Measurements from ENCODE around the gene CDYL2.

CDYL2 gene

GRCh38 chr16:80703131-80704071 is 101.0 kb downstream of the CDYL2 start:
- FAIRE-seq, result no peak

GRCh38 chr16:80702696-80703095 is 101.7 kb downstream of the CDYL2 start:
- no peak for FAIRE-seq

- FAIRE-seq, result no peak
Observed at GRCh38 chr16:80700558-80700957, 103.8 kb downstream of the CDYL2 start.

- no peak for FAIRE-seq
Observed at GRCh38 chr16:80695020-80695419, 109.4 kb downstream of the CDYL2 start.

GRCh38 chr16:80693553-80693952 is 110.8 kb downstream of the CDYL2 start:
- no peak for FAIRE-seq

GRCh38 chr16:80692270-80692669 is 112.1 kb downstream of the CDYL2 start:
- FAIRE-seq, result no peak

GRCh38 chr16:80691111-80691741 is 113.2 kb downstream of the CDYL2 start:
- FAIRE-seq, result no peak

- no peak for FAIRE-seq
Observed at GRCh38 chr16:80689487-80689886, 114.9 kb downstream of the CDYL2 start.

GRCh38 chr16:80687606-80688005 is 116.8 kb downstream of the CDYL2 start:
- FAIRE-seq, result no peak

GRCh38 chr16:80684906-80685305 is 119.5 kb downstream of the CDYL2 start:
- no peak for FAIRE-seq

GRCh38 chr16:80684136-80684765 is 120.1 kb downstream of the CDYL2 start:
- no peak for FAIRE-seq

- FAIRE-seq, result no peak
Observed at GRCh38 chr16:80683646-80684045, 120.8 kb downstream of the CDYL2 start.

- FAIRE-seq, result no peak
Observed at GRCh38 chr16:80682421-80683070, 121.9 kb downstream of the CDYL2 start.

- no peak for FAIRE-seq
Observed at GRCh38 chr16:80681436-80681835, 123.0 kb downstream of the CDYL2 start.

GRCh38 chr16:80680839-80681238 is 123.6 kb downstream of the CDYL2 start:
- no peak for FAIRE-seq

- no peak for FAIRE-seq
Observed at GRCh38 chr16:80680046-80680445, 124.4 kb downstream of the CDYL2 start.

- no peak for FAIRE-seq
Observed at GRCh38 chr16:80674884-80675283, 129.5 kb downstream of the CDYL2 start.

- no peak for FAIRE-seq
Observed at GRCh38 chr16:80672379-80672778, 132.0 kb downstream of the CDYL2 start.

- no peak for FAIRE-seq
Observed at GRCh38 chr16:80671281-80671849, 133.0 kb downstream of the CDYL2 start.

GRCh38 chr16:80670170-80670865 is 134.1 kb downstream of the CDYL2 start:
- FAIRE-seq, result no peak

- FAIRE-seq, result no peak
Observed at GRCh38 chr16:80669673-80670072, 134.7 kb downstream of the CDYL2 start.

GRCh38 chr16:80667925-80668324 is 136.5 kb downstream of the CDYL2 start:
- FAIRE-seq, result no peak

Measured in A204.1 (cell line).